SK-N-SH (cell line): ENCODE data around the gene BLOC1S3. TPM values are rescaled to one million over a fixed set of nuclear protein-coding genes. Genes with fewer than 3 reads are reported as not detected.

Source experiments
- CTCF ChIA-PET: fragments of 300-600, 350-600 bp; formaldehyde crosslinking; extraction: SDS; loops from one replicate; lab custom pipeline; 2021; lab: Yijun Ruan, JAX
- POLR2A ChIA-PET: fragments of 350-600 bp; sonication (Branson Sonifier 250); formaldehyde crosslinking; extraction: SDS; loops from one replicate; lab custom pipeline; 2020; ENCODE audit warnings: antibody characterized with exemption, inconsistent platforms; lab: Yijun Ruan, JAX
- DNase-seq: peaks from one replicate; pipeline ENCODE4 v3.0.0; 2012
- H2AFZ ChIP-seq: fragments of 200-600 bp; sonication (generic); 2 replicates; pipeline ENCODE4 v1.8.1; 2016; ENCODE audit warnings: antibody characterized with exemption, mild to moderate bottlenecking, low read depth
- H3F3A ChIP-seq: fragments of 200-600 bp; sonication (generic); replicated peaks from 2 replicates; pipeline ENCODE3; 2016; ENCODE audit warnings: antibody characterized with exemption, mild to moderate bottlenecking; ENCODE audit not compliant: insufficient read depth
- H3K27ac ChIP-seq, 2 experiments: fragments of 200-500 bp in 1 of 2; fragments of 200-600 bp in 1 of 2; sonication (Bioruptor generic) in 1 of 2; sonication (generic), shearing (Covaris generic) in 1 of 2; 2 replicates each; pipeline versions ENCODE4 v1.5.1 to v1.6.1; 2014 to 2016; ENCODE audit warnings: low read depth in 2 of 2, inconsistent platforms in 1 of 2, low read length in 1 of 2, mild to moderate bottlenecking in 1 of 2, mixed read lengths in 1 of 2
- H3K27me3 ChIP-seq: fragments of 200-600 bp; sonication (generic), shearing (Covaris generic); 2 replicates; pipeline ENCODE4 v1.6.1; 2016; ENCODE audit warnings: mixed run types; ENCODE audit not compliant: insufficient read depth
- H3K36me3 ChIP-seq, 2 experiments: fragments of 200-500 bp in 1 of 2; fragments of 200-600 bp in 1 of 2; sonication (Bioruptor generic) in 1 of 2; sonication (generic) in 1 of 2; replicated peaks in 1 of 2; 2 replicates each; pipeline versions ENCODE3 to v1.5.1; 2014 to 2016; ENCODE audit warnings: low read length in 1 of 2, mild to moderate bottlenecking in 1 of 2; ENCODE audit not compliant: insufficient read depth in 2 of 2, control insufficient read depth in 1 of 2
- H3K4me1 ChIP-seq, 2 experiments: fragments of 200-500 bp in 1 of 2; fragments of 200-600 bp in 1 of 2; sonication (Bioruptor generic) in 1 of 2; sonication (generic), shearing (Covaris generic) in 1 of 2; 2 replicates each; pipeline versions ENCODE4 v1.5.1 to v1.6.1; 2014 to 2016; ENCODE audit warnings: low read depth in 1 of 2, low read length in 1 of 2, mixed run types in 1 of 2; ENCODE audit not compliant: insufficient read depth in 2 of 2, control insufficient read depth in 1 of 2
- H3K4me2 ChIP-seq: fragments of 200-600 bp; sonication (generic), shearing (Covaris generic); 2 replicates; pipeline ENCODE4 v1.6.1; 2017; ENCODE audit warnings: mixed run types
- H3K4me3 ChIP-seq, 2 experiments: fragments of 200-500 bp in 1 of 2; fragments of 200-600 bp in 1 of 2; sonication (Bioruptor generic) in 1 of 2; sonication (generic), shearing (Covaris generic) in 1 of 2; 2 replicates each; pipeline versions ENCODE4 v1.5.1 to v1.8.1; 2014 to 2016; ENCODE audit warnings: low read depth in 2 of 2, inconsistent platforms in 1 of 2, low read length in 1 of 2, mild to moderate bottlenecking in 1 of 2, mixed read lengths in 1 of 2, moderate library complexity in 1 of 2
- H3K79me2 ChIP-seq: fragments of 200-600 bp; sonication (generic); 2 replicates; pipeline ENCODE4 v1.8.1; 2017; ENCODE audit warnings: mild to moderate bottlenecking; ENCODE audit not compliant: insufficient read depth
- H3K9ac ChIP-seq: fragments of 200-600 bp; sonication (generic); 2 replicates; pipeline ENCODE4 v1.6.1; 2017; ENCODE audit warnings: mixed run types
- H3K9me2 ChIP-seq: fragments of 200-600 bp; sonication (generic); 2 replicates; pipeline ENCODE4 v1.6.1; 2017; ENCODE audit warnings: mixed run types
- H3K9me3 ChIP-seq: fragments of 200-600 bp; sonication (generic); 2 replicates; pipeline ENCODE4 v1.6.1; 2017; ENCODE audit warnings: mixed run types, mild to moderate bottlenecking, moderate library complexity
- H4K20me1 ChIP-seq: fragments of 200-600 bp; sonication (generic); 2 replicates; pipeline ENCODE4 v1.6.1; 2017; ENCODE audit warnings: mild to moderate bottlenecking, mixed run types; ENCODE audit not compliant: insufficient read depth
- CHD2 ChIP-seq: fragments of 150-350 bp; IDR thresholded peaks from 2 replicates; pipeline ENCODE4 v1.6.1; 2018; ENCODE audit warnings: low read length; ENCODE audit not compliant: partially characterized antibody
- CTCF ChIP-seq: fragments of 200-600 bp; sonication (generic); IDR thresholded peaks from 2 replicates; pipeline ENCODE4 v1.6.1; 2017; ENCODE audit warnings: antibody characterized with exemption, mild to moderate bottlenecking, moderate library complexity
- EP300 ChIP-seq, 2 experiments: IDR thresholded peaks; 2 replicates each; pipeline versions ENCODE4 v1.4.0 to v1.6.1; 2012; ENCODE audit warnings: borderline replicate concordance in 1 of 2, low read depth in 1 of 2, low read length in 1 of 2
- EZH2phosphoT487 ChIP-seq: fragments of 200-600 bp; sonication (generic); IDR thresholded peaks from 2 replicates; pipeline ENCODE4 v1.6.1; 2017; ENCODE audit warnings: low read depth, mixed run types, mild to moderate bottlenecking, antibody characterized with exemption, moderate library complexity, borderline replicate concordance
- FOXJ3 ChIP-seq: sonication (generic); formaldehyde crosslinking; IDR thresholded peaks from 2 replicates; pipeline ENCODE4 v1.5.1; 2020; ENCODE audit warnings: mild to moderate bottlenecking, missing genetic modification reagents
- FOXM1 ChIP-seq: IDR thresholded peaks from 2 replicates; pipeline ENCODE4 v1.4.0; 2012; ENCODE audit warnings: low read depth, mild to moderate bottlenecking
- MEF2A ChIP-seq: IDR thresholded peaks from 2 replicates; pipeline ENCODE4 v1.4.0; 2012; ENCODE audit warnings: low read depth, borderline replicate concordance
- NFIC ChIP-seq: IDR thresholded peaks from 2 replicates; pipeline ENCODE4 v1.4.0; 2012; ENCODE audit warnings: borderline replicate concordance
- RCOR1 ChIP-seq: fragments of 150-350 bp; IDR thresholded peaks from 2 replicates; pipeline ENCODE4 v1.6.1; 2017; ENCODE audit warnings: antibody characterized with exemption, low read length
- RFX5 ChIP-seq: IDR thresholded peaks from 2 replicates; pipeline ENCODE4 v1.6.1; 2012; ENCODE audit warnings: mild to moderate bottlenecking, improper control_type of control experiment, low read length
- SMC3 ChIP-seq: IDR thresholded peaks from 2 replicates; pipeline ENCODE4 v1.6.1; 2012; ENCODE audit warnings: low read depth, low read length, improper control_type of control experiment
- TEAD4 ChIP-seq: IDR thresholded peaks from 2 replicates; pipeline ENCODE4 v1.4.0; 2012; ENCODE audit warnings: mild to moderate bottlenecking, borderline replicate concordance; ENCODE audit not compliant: insufficient read depth
- USF2 ChIP-seq: fragments of 150-350 bp; IDR thresholded peaks from 2 replicates; pipeline ENCODE4 v1.6.1; 2017; ENCODE audit warnings: antibody characterized with exemption, low read length, low read depth, borderline replicate concordance
- WGBS: methylation state at CpG from one replicate; pipeline ENCODE4 v1.1.6; 2017; ENCODE audit warnings: low lambda C conversion rate; 5-methylcytosine and 5-hydroxymethylcytosine counted together
- polyA plus RNA-seq, 3 experiments: library from polyadenylated mRNA; depleted of rRNA; stranded (reverse); fragments of >200 nt; gene quantifications; 2 replicates each; pipeline ENCODE4 v1.2.3, GENCODE V29; 2012
- TF ChIP-seq, protein P1 (sequence below): IDR thresholded peaks from 2 replicates; pipeline ENCODE4 v1.4.0; 2012; ENCODE audit warnings: low read depth, borderline replicate concordance

Gene BLOC1S3
- polyA plus RNA-seq, 1 of the 3 experiments (the other 2 are of a cell fraction), result 3.0 TPM

DNA sequence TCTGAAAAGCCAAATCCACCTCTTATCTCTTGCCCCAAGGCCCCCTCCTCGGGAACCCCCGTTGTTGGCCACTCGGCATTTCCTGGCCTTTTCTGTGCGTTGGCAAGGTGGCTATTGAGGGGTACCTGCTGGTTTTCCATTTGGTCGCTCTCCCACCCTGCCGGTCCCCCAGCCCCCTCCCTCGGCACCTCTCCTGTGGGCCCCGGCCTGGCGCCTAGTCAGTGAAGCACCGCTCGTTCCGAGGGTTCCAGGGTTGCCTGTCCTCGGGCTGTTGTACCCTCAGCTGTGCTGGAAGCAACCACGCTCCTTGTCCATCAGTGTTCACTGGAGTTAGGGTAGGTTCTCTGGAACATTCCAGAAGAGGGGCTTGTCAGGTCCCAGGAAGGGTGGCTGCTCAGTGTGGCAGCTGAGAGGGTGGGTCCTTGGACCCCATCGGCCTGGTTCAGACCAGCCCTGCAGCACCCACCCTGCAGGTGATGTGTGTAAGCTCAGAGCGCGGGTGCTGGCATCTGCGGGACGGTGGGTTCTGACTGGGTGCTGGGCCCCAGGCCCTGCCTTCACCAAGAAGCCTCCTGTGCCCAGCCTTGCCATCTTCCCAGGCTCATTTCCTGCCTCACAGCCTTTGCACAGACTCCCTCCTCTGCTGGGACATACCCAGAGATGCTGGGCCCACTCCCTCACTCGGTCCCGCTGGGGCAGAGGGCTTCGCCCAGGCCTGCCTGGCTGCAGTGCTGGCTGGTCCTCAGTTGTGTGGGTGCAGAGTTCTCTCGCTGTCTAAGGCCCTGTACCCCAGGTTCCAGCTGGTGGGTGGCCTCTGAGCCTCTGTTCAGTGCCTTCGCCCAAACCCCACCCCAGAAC, 39.1 kb upstream of the BLOC1S3 start:
- H3K9me2 ChIP-seq, result no peaks in the 10 kb centered on the region
- H3K27me3 ChIP-seq, result no peaks in the 10 kb centered on the region
- no peak overlapping the region for H3K4me3 ChIP-seq
- DNase-seq, result no peak
- no peak overlapping the region for H3K4me2 ChIP-seq
- CTCF ChIA-PET, result interaction anchor here (1.0 to 1.8 kb wide), 2 partner anchors 9 to 13 kb away, joined by 3 to 7 read pairs; no protein-coding TSS in a partner anchor
- TF ChIP-seq RCOR1 (no peak), MEF2A (no peak), USF2 (no peak), CTCF (no peak), CHD2 (no peak), EP300 (IDR thresholded peaks at IDR 0.05; ENCODE audit: borderline replicate concordance in 1 of 2, low read depth in 1 of 2, low read length in 1 of 2) (no peak), FOXJ3 (CRISPR knock-in tag) (no peak), NFIC (no peak), RFX5 (no peak), EZH2phosphoT487 (no peak), SMC3 (no peak), TEAD4 (no peak), FOXM1 (no peak)
- TF ChIP-seq, protein P1, sequence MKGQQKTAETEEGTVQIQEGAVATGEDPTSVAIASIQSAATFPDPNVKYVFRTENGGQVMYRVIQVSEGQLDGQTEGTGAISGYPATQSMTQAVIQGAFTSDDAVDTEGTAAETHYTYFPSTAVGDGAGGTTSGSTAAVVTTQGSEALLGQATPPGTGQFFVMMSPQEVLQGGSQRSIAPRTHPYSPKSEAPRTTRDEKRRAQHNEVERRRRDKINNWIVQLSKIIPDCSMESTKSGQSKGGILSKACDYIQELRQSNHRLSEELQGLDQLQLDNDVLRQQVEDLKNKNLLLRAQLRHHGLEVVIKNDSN, result no peak
- peaks cover 31% of the 10 kb centered on the region; the same call in 1 of the 2 replicates for H3K79me2 ChIP-seq
- peaks cover 0 to 23% of the 10 kb centered on the region in 2 experiments; a peak in 1 of 4 replicates for H3K4me1 ChIP-seq
- H3K27ac ChIP-seq, result no peak overlapping the region
- H3F3A ChIP-seq, result no peaks in the 10 kb centered on the region
- WGBS, result 94% methylated on average over 16 of the region's 24 CpGs
- 0 out of 2 replicates have a peak, but pooled peaks cover 9% of the 10 kb centered on the region for H4K20me1 ChIP-seq
- POLR2A ChIA-PET, result no interaction called here
- no peak overlapping the region for H3K9ac ChIP-seq
- H3K36me3 ChIP-seq, result peaks cover 0 to 26% of the 10 kb centered on the region in 2 experiments
- H2AFZ ChIP-seq, result no peak overlapping the region
- no peaks in the 10 kb centered on the region for H3K9me3 ChIP-seq
